Measurements from ENCODE around the gene EGFLAM. TPM values are rescaled to one million over a fixed set of nuclear protein-coding genes. Genes with fewer than 3 reads are reported as not detected.

EGFLAM gene
- total RNA-seq, 1 donor from 2014 or later = 3.1 TPM

DNA sequence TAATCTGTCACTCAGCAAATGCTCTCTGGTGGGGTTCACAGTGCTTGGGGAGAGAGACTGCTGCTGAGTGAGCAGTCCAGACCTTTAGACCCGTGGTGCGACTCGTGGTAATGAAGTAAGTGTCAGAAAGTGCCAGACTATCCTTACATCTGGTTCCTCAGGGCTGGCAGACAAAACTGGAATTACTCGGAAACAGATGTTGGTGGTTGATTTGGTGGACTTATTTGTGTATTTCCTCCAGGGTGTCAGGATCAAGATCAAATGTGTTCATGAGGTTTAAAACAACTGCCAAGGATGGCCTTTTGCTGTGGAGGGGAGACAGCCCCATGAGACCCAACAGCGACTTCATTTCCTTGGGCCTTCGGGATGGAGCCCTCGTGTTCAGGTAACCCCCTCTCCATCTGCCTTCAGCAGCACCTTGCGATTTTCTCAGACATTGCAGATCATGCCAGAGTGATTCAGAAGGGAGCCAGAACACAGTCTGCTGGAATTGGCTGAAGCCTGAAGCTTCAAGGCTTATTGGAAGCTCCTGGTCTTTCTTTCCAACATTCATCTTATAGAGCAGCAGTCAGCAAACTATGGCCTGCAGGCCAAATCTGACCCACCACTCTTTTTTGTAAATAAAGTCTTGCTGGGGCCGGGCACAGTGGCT lies 192.8 kb downstream of the EGFLAM start:
- DNase-seq = no peak

DNA sequence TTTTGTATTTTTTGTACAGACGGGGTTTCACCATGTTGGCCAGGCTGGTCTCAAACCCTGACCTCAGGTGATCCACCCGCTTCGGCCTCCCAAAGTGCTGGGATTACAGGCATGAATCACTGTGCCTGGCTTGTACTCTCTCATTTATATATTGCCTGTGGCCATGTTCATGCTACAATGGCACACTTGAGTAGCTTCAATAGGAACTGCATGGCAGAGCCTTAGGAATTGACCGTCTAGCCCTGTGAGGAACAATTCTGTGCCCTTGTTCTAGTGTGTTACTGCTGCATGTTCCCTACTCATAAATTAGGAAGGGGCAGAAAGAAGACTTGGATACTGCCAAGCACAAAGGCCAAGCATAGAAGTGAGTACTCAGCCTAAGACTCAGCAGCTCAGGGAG lies 193.8 kb downstream of the EGFLAM start:
- no peak for DNase-seq

DNA sequence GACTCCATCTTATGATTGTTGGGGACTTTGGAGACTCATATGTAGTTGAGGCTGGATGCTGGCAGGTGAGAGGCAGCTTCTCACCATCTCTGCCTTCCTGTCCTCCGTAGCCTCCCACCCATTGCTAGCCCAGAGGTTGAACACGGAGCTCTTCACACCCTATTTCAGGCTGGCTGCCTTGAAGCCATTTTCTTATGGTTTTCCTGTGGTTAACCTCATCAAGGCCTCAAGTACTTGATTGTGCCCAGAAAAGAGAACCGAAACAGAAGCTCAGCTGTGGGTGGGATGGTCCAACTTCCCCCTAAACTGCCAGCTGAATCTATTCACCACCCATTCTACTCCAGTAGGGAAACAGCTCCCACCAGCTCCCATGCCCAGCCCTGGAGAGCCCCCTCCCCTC lies 195.1 kb downstream of the EGFLAM start:
- DNase-seq = no peak

DNA sequence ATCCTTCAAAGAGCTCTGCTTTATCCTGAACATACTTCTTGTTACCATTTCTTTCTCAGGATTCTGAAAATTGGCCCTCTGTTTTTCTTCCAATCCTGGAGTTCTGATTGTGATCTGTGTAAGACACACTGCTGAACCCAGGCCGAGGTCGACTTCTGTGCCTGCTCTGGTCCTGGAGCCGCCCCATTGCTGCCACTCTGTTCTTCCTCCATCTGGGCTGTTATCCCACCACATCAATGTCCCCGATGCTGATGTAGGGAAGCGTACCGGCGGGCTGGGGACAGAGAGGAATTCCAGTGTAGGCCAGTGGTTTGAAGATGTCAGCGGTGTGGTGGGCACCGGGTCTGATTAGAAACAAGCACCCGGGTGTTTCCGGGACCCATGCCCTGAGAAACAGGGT lies 195.6 kb downstream of the EGFLAM start:
- DNase-seq = no peak

DNA sequence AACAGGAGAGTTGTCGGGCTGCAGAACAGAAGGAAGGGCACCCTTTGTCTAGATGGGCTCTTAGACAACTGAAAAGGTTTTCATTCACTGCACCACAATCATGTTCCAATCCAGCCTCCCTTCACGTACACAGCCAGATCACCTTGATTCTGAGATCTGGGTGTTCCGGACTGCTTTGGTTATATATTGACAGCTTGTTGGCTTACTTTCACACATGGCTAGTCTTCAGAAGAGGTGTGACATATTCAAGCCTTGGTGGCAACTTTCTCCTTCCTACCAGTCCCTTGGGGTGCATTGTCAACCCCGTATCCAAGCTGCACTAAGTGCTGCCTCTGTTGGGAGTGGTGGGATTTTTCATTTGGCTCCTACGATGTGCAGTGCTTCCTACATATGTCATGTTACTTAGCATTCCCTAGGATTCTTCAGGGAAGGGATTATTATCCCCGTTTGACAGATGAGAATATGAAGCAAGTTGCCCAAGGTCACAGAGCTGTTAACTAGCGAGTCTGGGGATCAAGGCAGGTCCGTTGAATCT lies 197.5 kb downstream of the EGFLAM start:
- no peak for DNase-seq

DNA sequence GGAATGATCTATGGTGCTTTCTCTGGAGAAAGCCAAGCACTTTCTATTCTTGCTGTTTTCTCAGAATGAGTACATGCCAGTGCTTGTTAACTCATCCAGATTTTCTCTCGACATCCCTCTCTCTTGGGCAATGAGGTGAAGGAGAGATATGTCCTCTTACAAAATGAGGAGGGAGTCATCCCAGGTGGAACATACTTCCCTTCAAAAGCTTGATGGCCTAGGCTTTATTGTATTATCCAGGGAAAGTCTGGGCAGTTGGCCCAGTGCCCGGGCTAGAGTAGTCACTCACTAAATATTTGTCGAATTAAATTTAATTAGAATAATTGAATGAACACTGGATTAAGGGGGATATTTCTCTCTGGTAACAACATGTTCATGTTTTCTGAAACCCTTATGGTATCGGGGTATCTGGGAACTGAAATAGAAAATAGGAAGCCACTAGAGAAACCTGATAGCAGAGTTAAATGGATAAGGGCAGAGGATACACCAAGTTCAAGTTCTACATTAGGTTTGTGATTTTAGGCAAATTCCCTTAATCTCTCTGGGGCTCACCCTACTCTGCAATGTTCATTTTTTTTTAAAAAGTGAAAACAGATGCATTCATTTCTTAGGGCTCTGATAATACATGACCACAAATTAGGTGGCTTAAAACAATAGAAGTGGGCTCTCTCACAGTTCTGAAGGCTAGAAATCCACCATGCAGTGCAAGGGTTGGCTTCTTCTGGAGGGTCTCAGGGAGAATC lies 198.5 kb downstream of the EGFLAM start:
- no peak for DNase-seq

DNA sequence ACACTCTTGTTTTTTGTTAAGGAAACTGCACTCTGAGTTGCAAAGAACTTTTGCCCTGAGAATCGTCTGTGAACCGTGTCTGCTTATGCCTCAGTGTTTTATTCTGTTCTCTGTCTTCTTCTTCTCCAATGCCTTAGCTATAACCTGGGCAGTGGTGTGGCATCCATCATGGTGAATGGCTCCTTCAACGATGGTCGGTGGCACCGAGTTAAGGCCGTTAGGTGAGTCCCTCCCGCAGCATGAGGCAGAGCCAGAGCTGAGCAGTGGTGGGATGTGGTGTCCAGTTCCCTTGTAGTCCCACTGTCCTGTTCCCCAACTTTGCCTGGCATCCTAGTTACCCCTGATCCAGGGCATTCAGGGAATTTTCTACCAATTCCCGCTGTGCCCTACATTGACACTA lies 199.8 kb downstream of the EGFLAM start:
- no peak for DNase-seq

DNA sequence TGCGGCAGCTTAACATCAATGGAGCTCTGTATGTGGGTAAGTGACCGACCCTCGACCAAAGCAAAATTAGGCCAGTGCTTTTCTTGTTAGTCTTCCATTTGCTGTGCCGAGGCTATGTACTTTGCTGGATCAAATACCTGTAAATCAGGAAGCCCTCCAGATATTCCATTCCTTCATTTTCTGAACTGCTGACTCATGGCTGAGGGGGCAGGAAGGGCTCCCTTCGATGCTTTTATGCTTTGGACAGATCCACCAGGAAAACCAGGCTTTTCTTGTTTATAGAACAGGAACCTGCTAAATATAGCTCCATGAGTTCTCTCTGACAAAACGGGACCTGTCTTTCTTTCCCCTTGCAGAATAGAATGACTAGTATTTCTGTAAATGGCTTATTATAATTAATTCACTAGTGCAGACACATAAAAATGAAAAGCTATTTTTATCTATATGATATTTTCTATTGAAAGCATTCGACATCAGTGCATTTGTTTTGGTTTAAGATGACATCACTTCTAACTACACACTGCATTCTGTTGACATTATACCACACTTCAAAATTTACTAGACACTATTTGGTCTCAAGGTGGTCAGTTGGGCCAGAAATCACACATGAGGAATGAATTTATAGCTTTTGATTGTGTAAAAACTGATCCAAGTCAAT lies 204.7 kb downstream of the EGFLAM start:
- no peak for DNase-seq

DNA sequence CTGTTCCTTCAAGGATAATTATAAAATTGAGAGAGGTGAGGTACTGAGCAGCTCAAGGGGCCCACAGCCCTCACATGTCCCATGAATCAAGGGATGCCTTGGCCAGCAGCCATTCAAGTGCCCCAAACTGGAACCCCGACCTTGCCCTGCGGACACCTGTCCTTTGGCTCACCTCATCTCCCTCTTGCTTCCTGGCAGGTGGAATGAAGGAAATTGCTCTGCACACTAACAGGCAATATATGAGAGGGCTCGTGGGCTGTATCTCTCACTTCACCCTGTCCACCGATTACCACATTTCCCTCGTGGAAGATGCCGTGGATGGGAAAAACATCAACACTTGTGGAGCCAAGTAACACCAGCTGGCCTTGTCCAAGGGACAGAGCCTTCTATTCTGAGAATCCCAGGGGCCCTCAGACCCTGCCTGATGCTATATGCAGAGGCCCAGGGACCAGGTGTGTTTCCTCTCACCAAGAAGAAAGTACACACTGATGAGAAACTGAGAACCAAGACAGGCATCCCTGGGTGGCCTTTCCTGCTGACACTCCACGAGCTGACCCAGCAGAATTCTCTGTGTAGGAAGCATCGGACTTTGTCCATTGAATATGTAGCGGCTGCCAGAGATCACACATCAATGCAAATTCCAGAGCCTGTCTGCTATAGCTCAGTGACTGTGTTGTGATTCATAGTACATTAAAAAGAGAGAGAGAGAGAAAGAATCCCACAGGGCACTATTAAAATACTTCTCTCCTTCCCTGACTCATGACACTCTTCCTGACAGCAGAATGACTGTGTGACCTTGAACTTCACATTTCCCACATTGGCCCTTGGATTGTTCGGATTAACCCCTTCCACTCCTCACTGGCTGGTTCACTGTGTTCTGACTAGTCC lies 205.5 kb downstream of the EGFLAM start:
- no peak for DNase-seq

DNA sequence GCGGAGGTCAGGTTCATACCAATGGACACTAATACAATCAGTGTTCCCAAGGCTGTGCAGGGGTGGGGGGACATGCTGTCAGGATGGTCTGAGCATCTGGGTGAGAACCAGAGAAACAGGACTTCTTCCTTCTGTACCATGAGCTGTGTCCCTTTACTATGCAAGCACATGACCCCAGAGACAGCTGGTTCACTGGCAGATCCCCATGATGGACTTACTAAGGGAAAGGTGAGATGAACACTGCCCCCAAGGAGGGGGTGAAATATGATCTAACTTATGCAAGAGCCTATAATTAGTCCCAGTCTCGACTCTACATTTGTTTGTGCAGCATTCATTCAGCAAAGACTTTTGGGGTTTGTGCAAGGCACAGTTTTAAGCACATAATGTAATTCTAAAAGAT lies 206.7 kb downstream of the EGFLAM start:
- no peak for DNase-seq

DNA sequence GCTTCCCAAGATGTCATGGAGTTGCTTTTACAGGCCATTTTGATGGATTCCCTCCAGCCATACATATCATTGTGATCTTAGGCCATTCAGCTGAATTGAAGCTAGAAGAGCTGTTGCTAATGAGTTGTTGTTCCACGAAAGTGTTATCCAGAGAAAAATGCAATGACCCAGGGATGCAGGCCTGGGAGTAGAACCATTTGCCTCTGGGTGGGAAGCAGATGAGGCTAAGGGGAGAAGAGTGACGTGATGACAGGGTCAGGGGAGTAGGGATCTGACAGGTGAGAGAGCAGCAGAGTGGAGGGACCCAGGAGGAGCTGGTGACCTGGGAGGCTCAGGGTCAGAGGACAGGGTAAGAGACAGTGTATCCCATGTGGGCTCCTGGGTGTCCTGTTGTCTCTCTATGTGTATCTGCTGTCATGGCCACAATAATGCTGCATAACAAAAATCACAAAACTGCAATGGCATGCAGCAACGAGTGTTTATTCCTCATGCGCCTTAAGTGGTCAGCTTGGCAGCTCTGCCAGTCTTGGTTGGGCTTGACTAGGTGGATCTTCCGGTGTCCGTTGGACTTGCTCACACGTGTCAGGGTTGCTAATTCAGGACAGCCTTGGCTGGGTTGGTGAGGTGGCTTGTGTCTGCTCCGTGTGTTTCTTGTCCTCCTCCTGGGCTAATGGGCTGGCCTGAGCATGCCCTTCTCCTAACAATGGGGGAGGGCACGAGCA lies 207.5 kb downstream of the EGFLAM start:
- no peak for DNase-seq

DNA sequence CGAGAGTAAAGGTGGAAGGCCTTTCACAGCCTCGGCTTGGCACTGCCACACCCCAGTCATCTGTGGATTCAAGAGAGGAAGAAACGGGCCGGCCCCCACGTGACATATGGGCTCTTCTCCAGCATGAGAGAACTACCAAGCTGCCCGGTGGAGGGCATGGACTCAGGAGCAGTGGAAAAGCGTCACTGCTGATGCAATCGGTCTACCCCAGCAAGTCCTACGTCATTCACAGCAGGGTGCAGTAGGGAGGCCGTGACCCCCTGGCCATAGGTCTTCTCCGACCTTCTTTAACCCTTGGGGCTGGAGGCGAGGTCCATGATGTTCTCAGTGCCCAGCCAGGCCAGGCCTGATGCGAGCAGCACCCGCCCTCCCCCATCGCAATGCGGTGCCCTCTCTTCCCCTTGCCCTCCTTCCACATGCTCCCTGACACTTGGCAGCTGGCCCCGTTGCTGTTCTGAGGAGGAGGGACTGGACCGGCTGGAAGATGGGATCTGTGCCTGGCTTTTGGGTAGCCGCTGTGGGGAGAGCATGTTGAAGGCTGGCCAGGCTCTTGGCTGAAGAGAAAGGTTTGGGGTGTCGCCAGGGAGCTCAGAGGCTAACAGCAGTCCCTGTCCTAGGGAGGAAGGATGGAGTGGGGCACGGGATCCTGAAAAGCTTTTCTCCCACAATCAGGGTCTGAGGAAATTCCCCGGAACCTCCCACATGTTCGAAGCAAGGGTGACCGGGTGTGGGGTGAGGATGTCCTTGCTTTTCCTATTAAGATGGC lies 208.2 kb downstream of the EGFLAM start:
- DNase-seq = no peak

DNA sequence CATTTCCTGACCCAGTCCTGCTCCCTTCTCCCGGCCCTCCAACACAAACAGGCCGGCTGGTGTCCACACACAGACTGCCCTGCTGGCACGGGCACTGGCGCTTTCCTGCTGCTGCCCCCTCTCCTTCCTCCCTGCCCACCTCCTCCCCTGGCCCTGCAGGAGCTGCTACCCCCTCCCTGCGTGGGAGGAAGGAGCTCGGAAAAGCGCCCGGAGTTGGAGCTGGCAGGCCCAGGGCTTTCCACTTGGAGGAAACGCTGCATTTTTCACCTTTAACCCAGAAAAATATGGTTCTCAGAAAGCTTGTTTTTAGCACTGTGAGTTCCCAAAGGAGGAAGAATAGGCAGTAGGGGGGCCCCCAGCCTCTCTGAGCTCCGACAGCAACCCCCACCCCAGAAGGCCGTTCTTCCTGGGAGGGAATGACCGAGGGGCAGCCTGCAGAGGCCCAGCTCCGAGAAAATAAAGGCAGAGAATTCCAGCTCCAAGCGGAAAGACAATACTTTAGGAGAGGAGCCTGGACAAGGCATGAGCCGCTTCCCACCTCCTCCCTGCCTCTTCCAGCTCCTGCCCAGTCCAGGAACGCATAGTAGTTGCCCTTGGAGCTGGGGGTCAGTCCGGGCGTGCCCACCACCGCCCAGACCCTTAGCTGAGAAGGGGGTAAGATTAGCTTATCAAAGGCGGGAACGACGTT lies 209.1 kb downstream of the EGFLAM start:
- no peak for DNase-seq

DNA sequence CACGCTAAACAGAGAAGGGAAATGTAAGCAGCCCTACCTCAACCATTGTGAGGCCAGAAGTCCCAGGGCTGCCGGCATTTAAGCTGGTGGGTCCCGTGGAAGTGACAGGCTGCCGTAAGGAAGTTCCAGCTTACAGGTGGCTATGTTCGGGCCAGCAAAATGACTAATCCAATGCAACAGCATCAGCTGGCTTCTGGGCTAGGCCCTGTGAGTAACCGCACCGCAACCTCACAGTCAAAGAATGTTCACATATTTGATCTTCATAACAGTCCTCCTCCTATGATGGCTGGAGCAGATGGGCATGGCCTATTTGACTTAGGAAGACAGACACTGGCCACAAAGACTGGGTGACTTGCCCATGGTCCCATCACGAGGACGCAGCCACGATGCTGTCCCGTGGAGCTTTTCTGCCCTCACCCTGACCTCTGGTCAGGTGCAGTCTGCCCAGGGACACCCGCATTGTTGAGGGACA lies 209.9 kb downstream of the EGFLAM start:
- DNase-seq = no peak

DNA sequence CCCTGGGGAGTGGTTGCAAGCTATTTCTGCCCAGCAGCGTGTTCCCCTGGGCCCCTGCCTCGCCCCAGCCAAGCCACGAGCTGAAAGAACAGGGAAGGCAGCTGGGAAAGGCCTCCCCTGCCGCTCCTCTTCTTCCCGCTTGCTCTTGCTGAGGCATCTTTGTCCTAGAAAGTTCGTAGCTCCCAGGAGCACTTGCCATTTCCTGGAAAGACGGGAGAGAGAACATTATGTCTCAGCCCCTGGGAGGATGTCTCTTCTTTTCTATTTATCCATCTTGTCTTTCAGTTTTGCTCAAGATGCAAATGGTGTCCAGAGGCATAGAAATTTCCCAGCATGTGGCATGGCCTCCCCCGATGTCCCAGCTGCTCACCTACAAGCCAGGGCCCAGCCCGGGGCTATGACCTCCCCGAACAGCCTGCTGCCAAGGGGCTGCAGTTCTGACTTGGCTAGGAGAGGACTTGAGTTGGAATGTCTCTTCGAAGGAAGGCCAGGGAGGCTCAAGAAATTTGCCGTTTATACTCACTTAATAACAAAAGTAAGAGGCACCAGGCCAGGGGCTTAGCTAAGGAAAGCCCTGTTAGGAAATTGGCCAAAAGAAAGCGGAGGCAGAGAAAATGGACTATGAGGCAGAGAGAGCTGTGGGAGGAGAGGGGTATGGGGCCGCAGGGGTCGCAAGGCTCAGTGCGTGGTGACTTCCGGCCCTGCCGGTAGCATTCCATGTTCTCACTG lies 210.8 kb downstream of the EGFLAM start:
- DNase-seq = no peak

DNA sequence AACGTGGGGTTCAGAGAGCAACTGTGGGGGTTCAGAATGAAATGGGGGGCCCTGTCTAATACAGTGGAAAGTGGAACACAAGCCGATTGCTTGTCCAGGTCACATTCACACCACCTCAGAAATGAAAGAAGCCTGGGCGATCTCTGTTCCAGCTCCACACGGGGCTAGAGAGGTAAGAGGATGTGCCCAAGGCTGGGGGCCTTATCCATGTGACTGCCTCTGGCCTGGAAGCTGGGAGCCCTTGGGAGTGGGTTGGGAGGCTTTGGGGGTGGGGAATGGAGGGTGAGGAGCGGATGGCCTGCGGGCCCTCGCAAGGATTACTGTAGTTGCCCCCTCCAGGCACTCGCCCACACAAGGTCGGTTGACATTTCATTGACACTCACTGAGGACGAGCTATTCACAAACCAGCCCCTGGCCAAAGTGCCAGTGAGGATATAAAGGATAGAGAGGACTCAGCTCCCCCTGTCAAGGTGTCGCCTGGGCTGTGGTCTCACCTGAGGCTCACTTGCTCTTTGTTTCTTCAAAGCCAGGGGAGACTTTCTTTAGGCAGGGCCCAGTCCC lies 211.4 kb downstream of the EGFLAM start:
- no peak for DNase-seq

DNA sequence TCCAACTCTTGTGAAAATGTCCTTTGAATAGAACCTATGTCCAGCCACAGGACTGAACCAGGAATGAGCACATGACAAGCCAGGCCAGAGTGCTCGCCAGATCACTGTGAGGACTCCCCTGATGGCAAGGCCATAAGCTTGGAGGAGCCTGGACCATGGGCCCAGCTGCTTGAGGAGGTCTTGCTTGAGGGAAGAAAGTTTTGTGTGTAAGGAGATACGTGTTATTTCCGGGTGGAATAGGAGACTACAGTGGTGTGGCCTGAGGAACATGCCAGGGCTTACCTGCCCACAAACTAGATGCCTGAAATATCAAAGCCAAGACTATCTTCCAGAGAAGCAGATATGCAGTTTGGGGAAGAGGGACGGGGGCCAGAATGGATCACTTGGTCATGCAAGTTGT lies 213.3 kb downstream of the EGFLAM start:
- no peak for DNase-seq

DNA sequence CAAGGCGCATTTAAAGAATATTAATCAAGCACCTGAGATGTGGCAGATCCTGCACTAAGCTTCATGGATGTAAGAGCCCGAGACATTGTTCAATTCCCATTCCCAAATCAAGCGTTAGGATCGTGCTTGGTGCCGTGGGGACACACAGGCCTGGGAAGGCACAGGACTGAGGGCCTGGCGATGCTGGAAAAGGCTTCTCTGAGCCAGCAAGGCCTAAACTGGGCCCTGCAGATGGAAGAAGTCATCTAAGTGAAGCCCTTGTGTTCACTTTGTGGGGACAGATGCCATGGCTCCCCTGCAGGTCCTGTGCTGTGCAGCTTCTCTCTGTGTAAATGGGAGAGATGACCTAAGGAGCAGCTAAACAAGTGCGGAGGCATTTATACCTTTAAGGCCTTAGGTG lies 214.2 kb downstream of the EGFLAM start:
- no peak for DNase-seq

DNA sequence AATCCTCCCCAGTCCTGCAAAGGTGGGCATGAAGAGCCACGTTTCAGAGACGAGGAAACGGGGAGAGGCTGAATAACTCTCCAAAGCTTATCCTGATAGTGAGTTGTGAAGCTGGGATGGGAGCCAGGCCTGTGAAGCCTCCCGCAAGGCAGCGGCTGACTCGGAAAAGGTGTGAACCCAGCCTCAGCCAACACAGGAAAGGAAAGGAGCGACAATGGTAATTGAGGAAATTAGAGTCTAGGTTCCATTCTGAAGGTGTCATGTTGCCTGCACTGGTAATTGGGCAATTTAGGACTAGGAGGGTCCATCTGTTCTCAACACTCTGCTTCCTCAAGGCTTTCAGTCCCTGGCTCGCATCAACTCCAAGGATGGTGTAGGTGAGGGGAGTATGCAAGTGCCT lies 214.6 kb downstream of the EGFLAM start:
- peak; percentile 19 for DNase-seq

All from occipital lobe (tissue), 2 donors.